BE2C (cell line): Measurements from ENCODE around the gene MPRIP.

ENCODE experiments used
- DNase-seq: peaks from one replicate; pipeline ENCODE4 v3.0.0-alpha.2; 2020
- H3K27me3 ChIP-seq: fragments of 250-450 bp; sonication (Bioruptor Pico); 2 replicates; pipeline ENCODE4 v1.5.1; 2020; ENCODE audit warnings: mild to moderate bottlenecking
- H3K36me3 ChIP-seq: fragments of 250-450 bp; sonication (Bioruptor Pico); 2 replicates; pipeline ENCODE4 v1.5.1; 2020; ENCODE audit warnings: mild to moderate bottlenecking
- H3K4me1 ChIP-seq: fragments of 250-450 bp; sonication (Bioruptor Pico); 2 replicates; pipeline ENCODE4 v1.5.1; 2020
- H3K4me3 ChIP-seq: 2 replicates; pipeline ENCODE4 v1.5.1; 2011; ENCODE audit warnings: low read depth, low read length
- H3K9me3 ChIP-seq: fragments of 250-450 bp; sonication (Bioruptor Pico); 2 replicates; pipeline ENCODE4 v1.5.1; 2020
- CTCF ChIP-seq: IDR thresholded peaks from 2 replicates; pipeline ENCODE4 v1.5.1; 2012; ENCODE audit warnings: mild to moderate bottlenecking, low read depth, low read length

Gene MPRIP

DNA sequence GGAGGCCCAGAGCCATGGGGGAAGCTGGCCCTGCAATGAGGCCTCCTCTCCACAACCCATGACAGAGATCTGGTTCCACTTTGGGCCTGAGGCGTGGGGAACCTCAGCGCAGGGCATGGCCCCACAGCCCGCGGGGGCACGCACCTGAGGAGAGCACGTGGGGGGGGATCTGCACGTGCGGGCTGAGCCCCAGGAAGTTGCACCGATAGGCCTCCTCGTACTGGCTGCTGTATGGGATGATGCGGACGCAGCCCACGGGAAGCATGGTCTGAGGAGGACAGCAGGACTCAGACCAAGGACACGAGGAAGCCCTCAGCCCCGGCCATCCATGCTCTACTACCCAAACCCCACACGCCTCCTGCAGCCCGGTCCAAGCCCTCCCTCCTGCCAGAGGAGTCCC, 174.0 kb downstream of the MPRIP start:
- H3K4me3 ChIP-seq = no peak overlapping the region
- no peak for TF ChIP-seq CTCF
- H3K27me3 ChIP-seq = no peaks in the 10 kb centered on the region
- H3K36me3 ChIP-seq = 0 out of 2 replicates have a peak, but pooled peaks cover 3% of the 10 kb centered on the region
- DNase-seq = no peak
- H3K4me1 ChIP-seq = no peaks in the 10 kb centered on the region
- H3K9me3 ChIP-seq = no peaks in the 10 kb centered on the region

- Histone ChIP-seq H3K4me1 (no peaks in the 10 kb centered on the region), H3K4me3 (no peak overlapping the region), H3K9me3 (no peaks in the 10 kb centered on the region), H3K36me3 (0 out of 2 replicates have a peak, but pooled peaks cover 3% of the 10 kb centered on the region), H3K27me3 (no peaks in the 10 kb centered on the region)
- DNase-seq = no peak
- no peak for TF ChIP-seq CTCF
Observed at GRCh38 chr17:17216776-17217175, 174.5 kb downstream of the MPRIP start.

DNA sequence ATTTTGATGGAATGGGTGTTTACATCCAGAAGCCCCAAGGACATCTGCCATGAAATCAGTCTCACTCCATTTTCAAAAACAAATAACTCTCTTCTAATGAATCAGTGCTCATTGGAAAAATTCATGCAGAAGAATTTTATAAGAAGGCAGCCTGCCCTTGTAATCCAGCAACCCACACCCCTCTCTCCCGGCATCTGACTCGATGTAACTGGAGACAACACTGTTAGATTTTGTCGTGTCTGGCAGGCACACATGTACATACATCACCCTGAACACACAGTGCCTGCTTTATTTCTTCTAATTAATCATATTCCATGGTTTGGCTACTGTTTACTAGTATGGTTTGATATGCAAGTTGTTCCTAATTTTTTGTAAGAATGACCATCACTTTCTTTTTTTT, 175.7 kb downstream of the MPRIP start:
- Histone ChIP-seq H3K36me3 (peaks cover 3% of the 10 kb centered on the region; the same call in 1 of the 2 replicates), H3K4me1 (no peaks in the 10 kb centered on the region), H3K27me3 (no peaks in the 10 kb centered on the region), H3K9me3 (no peaks in the 10 kb centered on the region), H3K4me3 (no peak overlapping the region)
- no peak for TF ChIP-seq CTCF
- no peak for DNase-seq

DNA sequence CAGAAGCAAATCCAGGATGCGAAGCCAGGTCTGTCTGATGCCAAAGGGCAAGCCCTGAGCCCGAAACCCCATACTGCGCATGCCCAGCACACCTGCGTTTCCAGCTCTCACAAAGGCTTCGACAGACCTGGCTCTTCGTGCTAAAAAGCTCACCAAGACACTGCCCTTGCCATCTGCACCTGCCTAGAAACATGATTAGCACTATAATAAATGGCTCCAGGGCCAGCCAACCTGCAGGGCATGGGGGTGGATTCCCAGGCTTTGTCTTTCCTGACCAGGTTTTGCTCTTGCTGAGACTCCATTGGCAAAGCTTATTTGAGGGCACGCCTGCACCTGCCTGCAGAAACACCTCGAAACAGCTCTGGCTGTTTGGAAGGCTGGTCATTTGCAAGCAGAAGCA, 178.3 kb downstream of the MPRIP start:
- Histone ChIP-seq H3K36me3 (peaks cover 5% of the 10 kb centered on the region), H3K4me1 (no peaks in the 10 kb centered on the region), H3K4me3 (no peak overlapping the region), H3K27me3 (no peaks in the 10 kb centered on the region), H3K9me3 (no peaks in the 10 kb centered on the region)
- no peak for DNase-seq
- TF ChIP-seq CTCF = no peak

GRCh38 chr17:17221329-17221728, 179.1 kb downstream of the MPRIP start:
- H3K36me3 ChIP-seq = peaks cover 5% of the 10 kb centered on the region
- no peaks in the 10 kb centered on the region for H3K27me3 ChIP-seq
- no peak overlapping the region for H3K4me3 ChIP-seq
- H3K4me1 ChIP-seq = no peaks in the 10 kb centered on the region
- DNase-seq = no peak
- no peak for TF ChIP-seq CTCF
- H3K9me3 ChIP-seq = no peaks in the 10 kb centered on the region

- no peak for TF ChIP-seq CTCF
- H3K4me3 ChIP-seq = no peak overlapping the region
- H3K27me3 ChIP-seq = no peaks in the 10 kb centered on the region
- no peaks in the 10 kb centered on the region for H3K9me3 ChIP-seq
- no peak for DNase-seq
- H3K4me1 ChIP-seq = peaks cover 7% of the 10 kb centered on the region; the same call in 1 of the 2 replicates
- peaks cover 5% of the 10 kb centered on the region for H3K36me3 ChIP-seq
Observed at GRCh38 chr17:17223736-17224135, 181.5 kb downstream of the MPRIP start.
